Stimulated activated CD8-positive, alpha-beta memory T cell treated with anti-CD3 and anti-CD28 coated beads, Interleukin-7, amount 100 ng/mL, for 4 hours (primary cell): Measurements from ENCODE around the gene STK11IP.

Experiments
- DNase-seq, 2 donors: peaks; one replicate each; pipeline ENCODE4 v3.0.0-alpha.2; 2020; ENCODE audit warnings: low read depth in 2 of 2

The STK11IP gene

DNA sequence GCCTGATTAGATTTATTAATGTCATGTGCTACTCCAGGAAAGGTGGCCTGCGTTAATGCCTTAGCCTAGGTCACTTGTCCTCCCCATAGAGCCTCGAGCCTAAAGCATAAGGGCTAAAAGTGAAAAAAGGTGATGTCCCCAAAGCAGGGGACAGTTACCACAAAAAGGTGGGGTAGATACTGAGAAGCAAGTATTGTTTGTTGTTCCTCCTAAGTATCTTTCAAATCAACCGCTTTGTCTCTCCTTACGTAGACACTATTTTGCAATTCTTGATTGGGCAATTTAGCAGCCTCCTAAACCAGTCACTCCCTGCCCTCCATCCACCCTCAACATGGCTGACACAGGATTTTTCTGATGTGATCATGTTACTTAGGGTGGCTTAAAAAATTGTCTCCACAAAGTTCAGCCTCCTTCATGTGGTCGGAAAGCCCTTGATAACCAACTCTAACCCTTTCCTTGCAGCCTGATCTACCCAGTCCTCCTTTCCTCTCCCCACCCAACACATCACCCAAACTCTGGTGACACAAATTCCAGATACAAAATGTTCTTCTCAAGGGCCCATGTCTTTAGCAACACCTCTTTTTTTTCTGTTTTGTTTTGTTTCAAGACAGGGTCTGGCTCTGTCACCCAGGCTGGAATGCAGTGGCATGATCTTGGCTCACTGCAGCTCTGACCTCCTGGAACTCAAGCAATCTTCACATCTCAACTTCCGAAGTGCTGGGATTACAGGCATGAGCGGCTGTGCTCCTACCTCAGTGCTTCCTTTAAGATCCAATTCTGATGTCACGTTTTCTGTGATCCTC lies 18.6 kb upstream of the STK11IP start:
- DNase-seq = no peak

- DNase-seq = no peak
Measured at GRCh38 chr2:219581346-219581745, 16.3 kb upstream of the STK11IP start.

GRCh38 chr2:219591091-219591490 lies 6.6 kb upstream of the STK11IP start:
- DNase-seq = no peak

GRCh38 chr2:219592736-219593135 lies 4.9 kb upstream of the STK11IP start:
- DNase-seq = no peak

GRCh38 chr2:219593154-219593553 lies 4.5 kb upstream of the STK11IP start:
- DNase-seq = no peak

- DNase-seq = no peak
Measured at GRCh38 chr2:219595256-219595655, 2.4 kb upstream of the STK11IP start.

- no peak for DNase-seq
Measured at GRCh38 chr2:219596954-219597551, 604 bp upstream of the STK11IP start.

DNA sequence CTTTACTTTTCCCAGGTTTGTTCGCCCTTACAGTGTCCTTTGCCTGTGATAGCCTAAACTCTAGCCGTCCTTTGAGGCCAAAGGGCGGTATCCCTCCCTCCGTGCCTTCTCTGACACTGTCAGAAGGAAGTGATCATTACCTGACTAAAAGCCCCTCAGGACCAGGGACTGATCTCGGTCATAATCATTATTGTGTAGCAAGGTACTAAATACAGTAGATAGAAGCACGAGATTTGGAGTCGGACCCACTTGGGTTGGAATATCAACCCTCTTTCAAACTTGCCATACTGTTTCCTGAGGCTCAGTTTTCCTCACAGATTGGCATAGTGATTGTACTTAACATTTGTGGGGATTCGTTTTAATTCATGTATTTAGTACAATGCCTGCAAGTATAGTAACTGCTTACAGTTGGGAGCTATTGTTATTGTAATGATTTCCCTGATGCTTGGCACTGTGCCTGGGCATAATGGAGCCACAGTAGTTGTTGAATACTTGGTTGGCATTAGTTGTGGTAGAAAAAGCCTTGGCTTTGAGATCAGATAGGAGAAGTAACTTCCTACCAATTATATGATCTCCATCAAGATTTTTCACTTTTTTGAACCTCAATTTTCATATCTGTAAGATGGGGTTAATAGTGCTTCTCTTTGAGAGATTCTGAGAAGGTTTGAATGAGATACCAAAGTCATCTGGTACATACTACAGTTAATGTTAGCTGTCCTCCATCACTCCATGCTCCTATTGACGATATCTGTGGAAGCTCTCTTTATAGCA lies 836 bp downstream of the STK11IP start:
- no peak for DNase-seq

DNA sequence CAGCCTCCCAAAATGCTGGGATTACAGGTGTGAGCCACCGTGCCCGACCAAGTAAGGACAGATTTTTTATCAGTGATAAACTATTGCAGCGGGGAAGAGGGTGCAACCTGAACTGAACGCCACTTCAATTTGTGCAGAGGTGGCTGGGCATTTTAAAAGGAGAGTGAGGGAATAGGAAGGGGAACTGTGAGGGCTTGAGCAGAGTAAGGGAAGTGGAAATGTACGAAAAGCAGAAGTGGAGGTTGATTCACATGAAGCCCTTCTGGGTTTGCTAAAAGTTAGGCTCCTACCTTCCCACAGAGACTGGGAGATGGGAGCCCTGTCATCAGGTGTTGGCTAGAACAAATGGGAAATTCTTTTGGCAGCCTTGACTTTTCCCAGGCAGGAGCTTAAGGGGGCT lies 6.1 kb downstream of the STK11IP start:
- no peak for DNase-seq

- DNase-seq = no peak
Measured at GRCh38 chr2:219605607-219605954, 7.9 kb downstream of the STK11IP start.

DNA sequence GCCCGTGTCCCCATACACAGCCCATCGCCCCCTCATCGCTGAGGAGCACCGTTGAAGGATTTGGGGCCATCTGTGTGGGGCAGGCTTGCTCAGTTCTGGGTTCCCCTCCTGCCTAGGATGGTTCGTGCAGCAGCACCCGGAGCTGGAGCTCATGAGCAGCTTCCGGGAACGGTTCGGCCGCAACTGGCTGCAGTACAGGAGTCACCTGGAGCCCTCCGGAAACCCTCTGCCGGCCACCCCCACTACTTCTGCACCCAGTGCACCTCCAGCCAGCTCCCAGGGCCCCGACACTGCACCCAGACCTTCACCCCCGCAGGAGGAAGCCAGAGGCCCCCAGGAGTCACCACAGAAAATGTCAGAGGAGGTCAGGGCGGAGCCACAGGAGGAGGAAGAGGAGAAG lies 10.3 kb downstream of the STK11IP start:
- no peak for DNase-seq

DNA sequence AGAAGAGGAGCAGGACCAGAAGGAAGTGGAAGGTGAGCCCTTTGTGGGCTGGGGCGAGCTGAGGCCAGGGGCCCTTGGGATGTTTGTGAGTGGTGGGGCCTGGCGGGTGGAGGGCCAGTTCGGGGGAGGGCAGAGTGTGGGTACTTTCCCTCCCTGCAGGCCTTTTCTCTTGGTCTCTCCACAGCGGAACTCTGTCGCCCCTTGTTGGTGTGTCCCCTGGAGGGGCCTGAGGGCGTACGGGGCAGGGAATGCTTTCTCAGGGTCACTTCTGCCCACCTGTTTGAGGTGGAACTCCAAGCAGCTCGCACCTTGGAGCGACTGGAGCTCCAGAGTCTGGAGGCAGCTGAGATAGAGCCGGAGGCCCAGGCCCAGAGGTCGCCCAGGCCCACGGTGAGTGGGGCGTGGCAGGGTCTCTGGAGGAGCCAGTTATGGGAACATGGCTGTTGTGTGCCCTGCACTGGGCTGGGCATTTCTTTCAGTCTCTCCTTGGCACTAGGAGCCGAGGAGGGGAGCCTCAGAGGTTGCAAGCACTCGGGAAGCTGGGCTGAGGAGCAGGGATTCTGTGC lies 10.8 kb downstream of the STK11IP start:
- no peak for DNase-seq

DNA sequence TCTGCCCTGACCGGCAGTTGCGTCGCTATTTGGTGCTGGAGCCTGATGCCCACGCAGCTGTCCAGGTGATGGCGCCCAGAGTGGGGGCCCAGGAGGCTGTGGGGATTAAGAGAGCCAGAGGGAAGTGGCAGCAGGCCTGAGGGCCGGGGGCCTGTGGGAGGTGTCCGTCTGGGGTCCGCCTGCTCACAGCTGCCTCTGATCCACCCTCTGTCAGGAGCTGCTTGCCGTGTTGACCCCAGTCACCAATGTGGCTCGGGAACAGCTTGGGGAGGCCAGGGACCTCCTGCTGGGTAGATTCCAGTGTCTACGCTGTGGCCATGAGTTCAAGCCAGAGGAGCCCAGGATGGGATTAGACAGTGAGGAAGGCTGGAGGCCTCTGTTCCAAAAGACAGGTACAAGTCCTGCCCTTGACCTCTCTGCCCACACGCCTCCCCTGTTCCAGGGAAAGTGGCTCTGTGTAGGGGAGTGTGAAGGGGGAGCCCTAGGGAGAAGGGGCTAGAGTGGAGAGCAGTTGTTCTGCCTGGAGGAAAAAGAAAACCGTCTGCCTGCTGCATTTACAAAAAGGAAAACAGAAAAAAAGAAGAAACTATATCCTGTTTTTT lies 11.6 kb downstream of the STK11IP start:
- no peak for DNase-seq

- DNase-seq = no peak
Measured at GRCh38 chr2:219611306-219611705, 13.6 kb downstream of the STK11IP start.

GRCh38 chr2:219611866-219612576 lies 14.4 kb downstream of the STK11IP start:
- no peak for DNase-seq

DNA sequence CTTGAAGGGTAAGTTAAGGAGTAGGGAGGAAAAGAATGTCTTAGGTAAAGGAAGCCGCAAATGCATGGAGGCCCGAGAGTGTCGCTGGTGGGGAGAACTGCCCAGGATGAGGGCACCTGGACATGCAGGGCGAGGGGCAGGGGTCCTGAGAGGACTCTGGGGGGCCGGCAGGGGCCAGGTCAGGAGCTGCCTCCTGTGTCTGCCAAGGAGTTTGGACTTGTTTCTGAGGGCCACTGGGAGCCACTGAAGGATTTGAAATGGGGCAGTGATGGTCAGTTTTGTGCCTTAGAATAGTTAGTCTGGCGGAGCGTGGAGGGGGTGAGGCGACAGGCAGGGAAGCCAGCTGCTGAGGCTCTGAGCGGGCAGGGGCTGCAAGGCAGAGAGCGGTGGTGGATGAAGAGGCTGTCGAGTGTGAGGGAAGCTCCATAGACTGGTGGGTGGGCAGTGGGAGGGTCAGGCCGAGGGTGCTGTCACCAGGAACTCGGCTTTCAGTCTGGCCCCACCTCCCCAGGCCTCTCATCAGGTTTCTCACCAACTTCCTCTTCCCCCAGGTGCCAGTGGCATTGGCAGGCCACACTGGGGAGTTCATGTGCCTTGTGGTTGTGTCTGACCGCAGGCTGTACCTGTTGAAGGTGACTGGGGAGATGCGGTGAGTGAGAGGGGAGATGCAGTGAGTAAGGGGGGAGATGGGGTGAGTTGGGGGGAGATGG lies 15.1 kb downstream of the STK11IP start:
- peak in 1 of 2 donors; percentile 13 for DNase-seq

DNA sequence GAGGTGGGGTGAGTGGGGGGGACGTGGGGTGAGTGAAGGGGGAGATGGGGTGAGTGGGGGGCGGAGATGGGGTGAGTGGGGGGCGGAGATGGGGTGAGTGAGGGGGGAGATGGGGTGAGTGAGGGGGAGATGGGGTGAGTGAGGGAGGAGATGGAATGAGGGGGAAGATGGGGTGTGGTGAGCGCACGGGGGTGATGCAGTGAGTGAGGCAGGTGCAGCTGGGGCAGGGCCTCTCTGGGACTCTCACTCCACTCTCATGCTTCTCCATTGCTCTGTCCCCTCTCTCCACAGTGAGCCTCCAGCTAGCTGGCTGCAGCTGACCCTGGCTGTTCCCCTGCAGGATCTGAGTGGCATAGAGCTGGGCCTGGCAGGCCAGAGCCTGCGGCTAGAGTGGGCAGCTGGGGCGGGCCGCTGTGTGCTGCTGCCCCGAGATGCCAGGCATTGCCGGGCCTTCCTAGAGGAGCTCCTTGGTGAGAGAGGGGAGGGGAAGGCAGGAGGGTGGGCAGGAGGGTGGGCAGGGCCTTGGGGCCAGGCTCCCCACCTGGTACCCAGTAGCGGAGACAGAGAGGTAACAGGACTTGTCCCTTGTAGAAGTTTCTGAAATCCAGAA lies 15.9 kb downstream of the STK11IP start:
- no peak for DNase-seq

DNA sequence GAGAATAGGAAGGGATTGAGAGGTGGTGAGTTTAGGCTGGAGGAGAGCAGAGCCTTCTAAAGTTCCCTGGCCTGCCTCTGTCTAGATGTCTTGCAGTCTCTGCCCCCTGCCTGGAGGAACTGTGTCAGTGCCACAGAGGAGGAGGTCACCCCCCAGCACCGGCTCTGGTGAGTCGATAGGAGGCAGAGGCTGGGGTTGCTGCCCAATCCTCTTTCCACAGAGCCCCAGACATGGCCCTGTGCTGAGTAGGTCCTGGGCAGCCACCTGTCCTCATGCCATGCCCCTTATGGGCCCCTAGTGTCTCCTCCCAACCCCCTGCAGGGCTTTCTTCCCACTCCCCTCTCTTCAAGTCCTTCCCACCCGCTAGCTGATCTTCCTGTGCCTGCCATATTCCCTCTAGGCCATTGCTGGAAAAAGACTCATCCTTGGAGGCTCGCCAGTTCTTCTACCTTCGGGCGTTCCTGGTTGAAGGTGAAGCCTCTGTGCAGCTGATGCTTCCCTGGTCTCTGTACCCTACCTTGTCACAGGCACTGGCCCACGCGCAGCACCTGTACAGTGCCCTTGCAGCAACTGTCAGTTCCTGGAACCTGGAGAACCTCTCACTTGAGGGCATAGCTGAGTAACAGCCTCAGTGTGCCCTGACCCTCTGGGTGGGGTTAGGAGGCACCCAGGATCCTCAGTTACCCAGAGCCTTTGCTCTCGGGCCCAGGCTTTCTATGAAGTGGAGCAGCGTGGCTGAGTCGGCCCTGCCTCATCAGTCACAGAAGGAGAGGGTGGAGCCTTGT lies 16.6 kb downstream of the STK11IP start:
- no peak for DNase-seq

DNA sequence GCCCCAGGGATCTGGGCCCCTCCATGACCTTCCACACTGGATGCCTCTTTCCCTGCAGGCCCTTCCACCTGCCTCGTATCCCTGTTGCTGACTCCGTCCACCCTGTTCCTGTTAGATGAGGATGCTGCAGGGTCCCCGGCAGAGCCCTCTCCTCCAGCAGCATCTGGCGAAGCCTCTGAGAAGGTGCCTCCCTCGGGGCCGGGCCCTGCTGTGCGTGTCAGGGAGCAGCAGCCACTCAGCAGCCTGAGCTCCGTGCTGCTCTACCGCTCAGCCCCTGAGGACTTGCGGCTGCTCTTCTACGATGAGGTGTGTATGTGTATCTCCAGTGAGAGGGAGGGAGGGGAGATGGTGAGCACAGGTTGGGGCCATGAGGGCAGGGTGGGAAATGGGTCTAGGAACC lies 17.4 kb downstream of the STK11IP start:
- DNase-seq = no peak

DNA sequence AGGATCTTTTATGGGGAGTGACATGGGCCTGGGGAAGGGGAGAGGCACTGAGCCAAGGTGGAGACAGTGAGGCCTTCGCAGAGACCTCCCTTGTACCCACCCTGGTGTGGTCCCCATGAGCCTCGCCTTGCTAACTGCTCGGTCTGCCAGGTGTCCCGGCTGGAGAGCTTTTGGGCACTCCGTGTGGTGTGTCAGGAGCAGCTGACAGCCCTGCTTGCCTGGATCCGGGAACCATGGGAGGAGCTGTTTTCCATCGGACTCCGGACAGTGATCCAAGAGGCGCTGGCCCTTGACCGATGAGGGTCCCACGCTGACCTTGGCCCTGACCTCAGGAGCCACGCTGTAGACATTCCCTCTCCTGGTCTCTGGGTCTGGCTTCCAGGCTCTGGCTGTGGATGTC lies 18.2 kb downstream of the STK11IP start:
- DNase-seq = no peak
